Right hindlimb (tissue), 1 donor: ENCODE data around the gene WDR3.

Experiments used
- DNase-seq: peaks from one replicate; pipeline ENCODE4 v3.0.0-alpha.2; 2018

Gene WDR3

DNA sequence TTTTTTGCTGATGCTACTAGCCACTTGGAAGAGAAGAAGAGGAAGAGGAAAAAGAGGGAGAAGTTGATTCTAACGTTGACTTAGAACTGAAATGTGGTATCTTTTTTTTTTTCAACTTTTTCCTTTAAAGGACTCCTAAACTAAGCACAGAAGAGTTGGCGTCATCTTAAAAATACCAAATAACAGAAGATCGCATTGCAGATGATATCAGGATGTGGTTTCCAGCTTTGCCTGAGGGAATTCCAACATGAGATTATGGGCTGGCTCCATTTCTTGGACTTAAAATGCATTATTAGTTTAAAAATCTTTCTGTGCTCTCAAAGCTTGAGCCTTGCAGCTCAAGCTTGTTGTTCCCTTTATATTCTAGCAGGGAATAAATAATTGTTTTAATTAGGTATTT lies 29.8 kb downstream of the WDR3 start:
- DNase-seq: no peak

DNA sequence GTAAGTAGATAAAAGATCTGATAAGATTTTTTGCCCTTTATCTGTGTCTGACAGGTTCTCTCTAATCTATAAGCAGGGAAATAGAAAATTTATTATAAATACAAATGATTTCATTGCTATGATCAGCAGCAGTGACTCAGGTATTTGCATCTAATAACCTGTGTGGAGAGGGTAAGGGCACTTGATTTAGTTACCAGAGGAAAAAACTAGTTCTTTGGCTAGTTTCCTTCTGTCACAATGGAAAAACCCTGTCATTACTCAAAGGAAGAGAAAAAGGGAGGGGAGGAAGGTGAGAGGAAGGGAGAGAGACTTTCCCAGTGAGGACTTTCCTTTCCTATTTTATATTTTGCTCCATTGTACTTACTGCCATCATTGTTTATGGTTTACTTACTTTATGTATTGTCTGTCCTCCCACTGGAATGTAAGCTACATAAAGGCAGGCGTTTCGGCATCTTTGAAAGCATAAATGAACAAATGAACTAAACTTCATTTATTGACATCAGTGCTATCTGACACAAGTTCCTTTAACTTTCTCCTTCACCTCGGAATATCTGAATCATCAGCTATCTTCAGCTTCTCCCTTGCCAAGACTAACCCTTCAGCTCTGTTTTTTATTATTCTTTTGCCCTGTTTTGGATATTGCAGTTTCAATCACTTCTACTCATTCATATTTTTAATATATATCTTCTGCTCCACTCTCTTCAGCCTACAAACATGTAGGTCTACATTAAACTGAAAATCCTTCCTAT lies 34.9 kb downstream of the WDR3 start:
- DNase-seq: no peak

DNA sequence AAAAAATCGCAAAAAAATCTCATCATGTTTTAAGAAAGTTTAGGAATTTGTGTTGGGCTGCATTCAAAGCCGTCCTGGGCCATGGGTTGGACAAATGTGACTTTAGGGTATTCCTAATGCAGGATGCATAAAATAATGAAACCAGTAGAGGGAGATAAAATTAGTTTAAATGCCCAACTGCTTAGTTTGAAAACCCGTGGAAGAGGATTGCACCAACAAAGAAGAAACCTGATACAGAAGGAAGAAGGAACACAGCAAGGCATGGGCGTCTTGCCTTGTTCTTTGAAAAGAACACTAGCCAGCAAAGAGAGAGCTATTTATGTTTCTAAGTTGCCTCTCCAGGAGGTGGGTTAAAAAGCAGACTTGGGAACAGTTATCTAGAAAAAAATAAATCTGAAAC lies 37.9 kb downstream of the WDR3 start:
- peak; percentile 31 for DNase-seq

DNA sequence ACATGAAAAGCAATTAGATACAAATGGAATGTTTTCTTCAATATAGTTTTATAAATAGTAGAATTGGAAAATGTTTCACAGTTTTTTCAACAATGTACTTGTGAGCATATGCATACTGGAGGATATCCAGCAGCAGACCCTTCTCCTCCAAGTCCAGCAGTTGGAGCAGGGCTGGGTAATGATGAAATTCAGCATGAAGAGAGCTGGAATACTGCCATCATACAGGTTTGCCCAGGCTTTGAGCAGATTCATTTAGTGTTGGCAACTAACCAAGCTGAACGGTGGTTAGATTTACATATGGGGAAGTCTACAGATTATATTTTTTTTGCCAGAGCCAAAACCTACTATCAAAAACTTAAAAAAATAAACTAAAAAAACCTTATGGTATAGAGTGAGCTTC lies 38.3 kb downstream of the WDR3 start:
- DNase-seq: peak; percentile 45

DNA sequence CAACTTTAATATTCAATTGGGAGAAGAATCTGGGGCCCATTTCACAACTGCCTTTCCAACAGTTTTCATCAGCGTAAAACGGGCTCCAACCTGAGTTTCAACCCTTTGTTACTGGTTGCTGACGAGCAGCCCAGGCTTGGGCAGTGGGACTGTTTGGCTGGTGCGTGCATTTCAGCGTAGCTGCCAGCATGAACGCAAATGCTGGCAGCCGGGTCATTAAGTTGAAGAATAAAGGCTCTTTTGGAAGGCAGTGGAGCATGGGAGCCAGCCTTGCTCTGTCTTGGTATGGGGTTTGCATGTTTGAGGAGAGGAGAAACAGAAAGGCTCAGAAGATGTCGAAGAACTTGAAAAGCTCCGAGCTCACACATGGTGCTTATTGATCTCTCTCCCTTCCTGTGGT lies 40.7 kb downstream of the WDR3 start:
- DNase-seq: peak; percentile 23

DNA sequence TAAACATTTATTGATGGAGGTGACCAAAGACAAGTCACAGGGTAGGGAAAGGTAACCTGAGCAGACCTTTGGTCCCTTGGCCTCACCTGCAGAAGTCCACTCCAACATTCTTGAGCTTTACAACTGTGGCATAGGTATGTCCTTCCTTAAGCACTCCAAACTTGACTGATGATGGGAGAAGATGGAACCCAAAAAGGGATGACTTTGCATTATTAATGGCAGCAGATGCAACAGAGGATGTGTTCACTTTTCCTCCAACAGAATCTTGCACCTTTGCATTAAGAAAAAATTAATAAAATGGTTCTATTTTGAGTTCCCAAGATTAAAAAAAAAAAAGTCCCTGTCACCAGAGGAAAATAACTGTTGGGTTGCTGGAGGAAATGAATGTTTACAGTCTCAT lies 42.2 kb downstream of the WDR3 start:
- DNase-seq: no peak

DNA sequence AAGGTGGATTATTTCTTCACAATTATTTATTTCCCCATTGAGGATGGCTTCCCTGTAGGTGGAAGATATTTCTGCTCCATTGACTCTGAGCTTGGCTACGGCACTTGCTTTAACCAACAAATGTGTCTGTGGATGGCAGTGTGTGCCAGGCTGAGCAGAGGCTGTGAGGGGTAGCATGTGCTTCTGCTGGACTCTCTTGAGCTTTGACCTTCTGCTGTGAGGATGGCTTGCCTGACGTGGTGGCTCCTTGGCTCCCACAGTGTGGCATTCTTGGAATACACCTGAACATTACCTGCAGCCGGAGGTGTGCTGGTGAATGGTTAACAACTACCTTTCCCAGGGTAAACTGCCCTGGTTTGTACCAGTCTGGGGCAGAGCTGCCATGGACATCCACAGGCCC lies 46.8 kb downstream of the WDR3 start:
- no peak for DNase-seq

DNA sequence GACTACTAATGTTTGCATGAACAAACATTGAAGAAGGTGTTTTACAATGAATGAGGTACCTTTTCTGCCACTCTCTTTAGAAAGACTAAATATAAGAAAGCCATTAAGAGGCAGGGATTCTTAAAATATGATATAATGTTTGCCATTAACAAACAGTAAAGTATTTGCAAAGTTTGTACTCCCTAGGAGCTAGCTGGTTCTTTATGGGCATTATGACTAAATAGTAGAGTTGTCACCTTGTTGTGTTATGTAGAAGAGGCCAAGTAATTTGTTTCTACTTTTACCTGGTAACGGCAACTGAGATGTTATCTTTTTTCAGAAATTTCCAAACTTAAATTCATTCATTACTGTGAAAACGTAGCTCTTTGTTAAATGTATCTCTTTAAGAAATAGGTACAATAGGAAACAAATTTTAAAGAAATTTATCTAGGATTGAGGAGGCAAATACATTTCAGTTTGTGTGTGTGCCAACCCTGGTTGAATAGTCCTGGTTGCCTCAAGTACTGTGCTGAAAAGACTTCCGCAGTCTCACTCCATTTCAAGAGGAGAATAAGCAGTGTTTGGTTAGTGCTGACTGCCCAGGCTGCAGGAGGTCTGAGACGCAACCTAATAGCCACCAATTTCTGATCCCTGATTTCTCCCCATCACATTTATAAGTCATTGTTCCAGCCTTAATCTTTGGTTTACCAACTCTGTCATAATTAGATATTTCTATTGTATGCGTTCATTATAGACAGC lies 52.1 kb downstream of the WDR3 start:
- no peak for DNase-seq

DNA sequence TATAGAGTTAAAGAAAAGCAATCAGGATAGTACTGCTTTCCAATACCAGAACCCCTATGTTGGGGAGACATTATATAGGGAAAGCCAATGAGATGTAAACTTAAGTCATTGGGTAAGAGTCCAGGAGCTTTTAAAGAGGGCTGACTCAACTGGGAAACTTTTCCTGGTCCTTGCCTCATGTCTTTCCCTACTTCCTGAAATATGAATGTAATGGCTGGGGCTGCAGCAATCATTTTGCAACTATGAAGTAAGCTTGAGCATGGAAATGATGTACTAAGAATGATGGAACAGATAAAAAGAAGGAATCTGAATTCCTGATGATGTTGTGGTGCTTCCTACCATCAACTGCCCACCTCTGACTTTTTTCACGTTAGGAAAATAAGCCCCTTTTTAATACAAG lies 55.7 kb downstream of the WDR3 start:
- DNase-seq: no peak

DNA sequence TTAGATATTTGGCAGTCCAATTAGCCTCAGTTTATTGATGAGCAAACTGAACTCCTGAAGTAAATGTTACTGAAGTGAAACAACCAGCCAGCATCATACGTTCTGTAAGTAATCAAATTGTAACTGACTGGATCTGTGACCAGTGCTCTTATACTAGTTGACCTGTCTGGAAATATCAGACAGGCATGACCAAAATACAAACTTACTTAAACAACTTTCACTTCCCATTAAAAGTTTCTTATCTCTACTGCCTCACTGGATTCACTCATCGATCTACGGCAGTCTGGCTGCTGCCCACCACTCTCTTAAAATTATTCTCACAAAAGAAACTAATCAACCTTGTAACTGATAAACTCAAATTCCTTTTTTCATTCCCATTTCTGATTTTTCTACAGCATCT lies 56.4 kb downstream of the WDR3 start:
- no peak for DNase-seq

DNA sequence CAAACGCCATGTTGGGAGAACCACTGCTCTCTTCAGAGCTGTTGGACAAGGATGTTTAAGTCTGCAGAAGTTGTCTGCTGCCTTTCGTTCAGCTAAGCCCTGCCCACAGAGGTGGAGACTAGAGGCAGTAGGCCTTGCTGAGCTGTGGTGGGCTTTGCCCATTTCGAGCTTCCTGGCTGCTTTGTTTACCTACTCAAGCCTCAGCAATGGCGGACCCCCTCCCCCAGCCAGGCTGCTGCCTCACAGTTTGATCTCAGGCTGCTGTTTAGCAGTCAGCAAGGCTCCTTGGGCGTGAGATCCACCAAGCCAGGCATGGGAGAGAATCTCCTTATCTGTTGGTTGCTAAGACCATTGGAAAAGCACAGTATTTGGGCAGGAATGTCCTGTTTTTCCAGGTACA lies 74.8 kb downstream of the WDR3 start:
- DNase-seq: no peak

DNA sequence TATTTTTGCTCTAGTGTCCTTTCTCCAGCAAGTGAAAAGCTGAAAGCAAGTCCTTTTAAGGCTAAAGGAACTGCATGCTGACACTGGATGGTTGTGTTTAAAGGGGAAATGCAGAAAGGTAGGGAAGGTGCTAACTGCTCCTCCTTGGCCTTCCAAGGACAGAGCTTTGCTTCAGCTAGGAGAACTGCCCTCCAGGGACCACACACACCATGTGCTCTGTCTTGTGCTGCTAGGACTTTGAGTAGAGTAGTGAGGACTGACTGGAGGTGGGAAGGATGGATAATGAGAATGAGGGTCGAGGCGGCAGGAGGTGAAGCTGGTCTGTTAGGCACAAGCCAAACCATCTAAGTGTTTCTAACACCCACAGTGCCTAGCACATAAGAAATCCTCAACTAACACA lies 77.9 kb downstream of the WDR3 start:
- DNase-seq: no peak

DNA sequence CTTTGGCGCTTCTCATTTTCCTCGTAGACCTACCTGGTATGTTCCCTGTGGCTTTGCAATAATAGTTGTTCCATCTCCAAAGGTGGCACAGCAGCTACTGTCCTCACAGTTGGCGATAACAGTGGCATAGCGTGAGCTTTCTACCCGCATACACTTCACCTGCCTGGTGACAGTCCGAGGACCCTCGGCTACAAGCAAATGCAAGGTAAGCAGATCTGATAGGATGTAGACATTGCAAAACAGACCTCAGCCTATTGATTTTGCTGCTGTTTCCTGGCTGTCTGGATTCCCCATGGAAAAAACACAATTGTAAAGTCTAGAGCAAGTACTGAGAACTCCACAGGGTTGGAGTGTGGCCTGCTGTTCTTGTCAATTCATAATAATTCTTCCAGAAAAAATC lies 78.5 kb downstream of the WDR3 start:
- no peak for DNase-seq

DNA sequence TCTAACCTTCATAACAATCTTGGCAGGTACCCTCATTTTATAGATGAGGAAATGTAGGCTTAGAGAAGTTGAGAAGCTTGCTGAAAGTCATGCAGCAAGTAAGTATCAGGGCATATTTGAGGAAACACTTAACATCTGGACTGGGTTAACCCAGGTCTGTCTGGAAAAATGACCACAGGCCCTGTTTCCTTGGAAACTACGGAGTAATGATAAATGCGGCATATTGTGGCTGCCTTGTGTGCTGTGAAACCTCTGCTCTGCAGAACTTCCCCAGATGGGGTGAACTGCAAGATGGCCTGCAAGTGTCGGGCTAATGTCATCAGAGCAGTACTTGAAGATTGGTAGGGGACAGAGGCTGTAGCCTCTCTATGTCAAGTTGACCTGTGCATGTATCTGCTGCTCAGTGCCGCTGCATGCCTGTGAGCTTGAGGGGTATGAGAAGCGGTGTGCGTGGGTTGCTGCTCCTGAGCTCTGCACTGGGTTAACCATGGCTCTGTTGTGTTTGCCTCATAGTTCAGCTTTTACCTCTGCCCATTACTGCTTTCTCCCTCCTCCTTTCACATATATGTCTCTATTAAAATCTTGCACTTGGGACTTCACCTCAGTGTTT lies 83.1 kb downstream of the WDR3 start:
- DNase-seq: no peak

DNA sequence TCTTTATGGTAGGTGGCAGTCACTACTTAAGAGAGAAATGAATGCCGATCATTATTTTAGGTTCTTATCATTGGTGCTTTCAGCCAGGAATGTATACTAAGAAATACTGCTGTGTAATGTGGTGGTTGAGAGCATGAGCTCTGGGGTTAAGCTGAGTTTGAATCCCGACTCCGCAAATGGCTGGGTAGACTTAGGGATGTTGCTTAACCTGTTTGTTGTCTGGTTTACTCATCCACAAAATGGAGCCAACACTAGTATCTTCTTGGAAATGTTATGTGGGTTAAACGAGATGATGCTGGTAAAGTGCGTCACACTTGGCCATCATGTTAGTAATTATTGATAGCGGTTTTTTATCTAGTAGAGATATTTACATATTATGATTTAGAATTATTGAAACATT lies 83.8 kb downstream of the WDR3 start:
- no peak for DNase-seq

DNA sequence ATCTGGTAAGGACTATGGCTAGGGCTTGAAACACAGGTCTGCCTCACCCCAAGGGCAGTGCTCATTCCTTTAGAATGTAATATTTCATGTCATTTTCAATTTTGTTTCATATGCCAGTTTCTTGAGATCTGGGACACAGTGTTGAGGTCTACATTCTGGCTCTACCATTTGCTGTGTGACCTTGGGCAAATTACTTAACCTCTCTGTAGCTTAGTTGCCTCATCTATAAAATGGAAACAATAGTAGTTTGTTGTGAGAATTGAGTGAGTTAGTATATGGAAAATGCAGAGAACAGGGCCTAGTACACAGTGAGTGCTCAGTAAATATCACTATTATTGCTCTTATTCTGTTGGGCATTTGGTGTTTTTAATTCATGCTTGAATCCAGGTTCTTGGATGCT lies 84.4 kb downstream of the WDR3 start:
- DNase-seq: no peak
